ENCODE data around the gene BPIFA1. TPM values are rescaled to one million over a fixed set of nuclear protein-coding genes. Genes with fewer than 3 reads are reported as not detected.

BPIFA1 gene
- total RNA-seq, 2 experiments from 2014 or later, result not detected

DNA sequence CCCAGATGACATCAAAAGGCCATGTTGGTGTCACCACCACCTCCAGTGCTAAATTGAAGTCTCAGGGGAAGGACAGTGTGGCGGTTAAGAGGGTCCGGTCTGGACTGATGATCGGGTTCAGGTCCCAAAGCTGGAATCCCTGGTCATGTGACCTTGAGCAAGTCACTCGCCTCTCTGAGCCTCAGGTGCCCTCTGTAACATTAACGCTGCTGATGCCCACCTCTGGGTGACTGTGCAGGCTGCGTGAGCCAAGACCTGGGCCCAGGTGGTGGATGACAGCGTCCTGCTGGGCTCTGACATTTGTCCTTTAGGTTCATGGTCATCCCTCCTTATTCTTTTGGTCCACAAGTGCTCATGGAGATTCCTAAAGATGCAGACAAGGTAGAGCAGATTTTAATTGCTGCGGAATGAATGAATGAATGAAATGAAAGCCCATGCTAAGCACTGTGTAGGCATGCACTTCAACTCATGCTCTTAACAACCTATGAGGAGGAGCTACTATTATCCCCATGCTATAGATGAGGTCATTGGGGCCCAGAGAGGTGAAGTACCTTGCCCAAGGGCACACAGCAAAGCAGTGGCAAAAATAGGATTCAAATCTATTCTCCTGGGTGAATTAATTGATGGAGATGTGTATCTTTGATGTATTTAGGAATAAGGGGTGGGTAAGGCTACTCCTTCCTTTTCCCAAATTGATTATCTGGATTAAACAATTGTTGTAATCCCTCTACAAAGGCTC lies 46.6 kb downstream of the BPIFA1 start:
- DNase-seq, result no peak
- H3K27me3 Mint-ChIP-seq (ENCODE audit: low read depth), result peaks cover 2% of the 10 kb centered on the region
- H3K36me3 Mint-ChIP-seq (ENCODE audit: low read depth), result no peaks in the 10 kb centered on the region
- no peak overlapping the region for H3K4me3 Mint-ChIP-seq
- no peaks in the 10 kb centered on the region for H3K4me1 Mint-ChIP-seq (ENCODE audit: low read depth)
- H3K9me3 Mint-ChIP-seq, result no peaks in the 10 kb centered on the region
- no peak overlapping the region for H3K27ac Mint-ChIP-seq
- intact Hi-C loops (cut with micrococcal nuclease), result no loop called here
- CTCF ChIA-PET, result interaction anchor here (1.1 to 2.0 kb wide), 2 partner anchors 10 to 18 kb away, joined by 4 to 5 read pairs; no protein-coding TSS in a partner anchor

DNA sequence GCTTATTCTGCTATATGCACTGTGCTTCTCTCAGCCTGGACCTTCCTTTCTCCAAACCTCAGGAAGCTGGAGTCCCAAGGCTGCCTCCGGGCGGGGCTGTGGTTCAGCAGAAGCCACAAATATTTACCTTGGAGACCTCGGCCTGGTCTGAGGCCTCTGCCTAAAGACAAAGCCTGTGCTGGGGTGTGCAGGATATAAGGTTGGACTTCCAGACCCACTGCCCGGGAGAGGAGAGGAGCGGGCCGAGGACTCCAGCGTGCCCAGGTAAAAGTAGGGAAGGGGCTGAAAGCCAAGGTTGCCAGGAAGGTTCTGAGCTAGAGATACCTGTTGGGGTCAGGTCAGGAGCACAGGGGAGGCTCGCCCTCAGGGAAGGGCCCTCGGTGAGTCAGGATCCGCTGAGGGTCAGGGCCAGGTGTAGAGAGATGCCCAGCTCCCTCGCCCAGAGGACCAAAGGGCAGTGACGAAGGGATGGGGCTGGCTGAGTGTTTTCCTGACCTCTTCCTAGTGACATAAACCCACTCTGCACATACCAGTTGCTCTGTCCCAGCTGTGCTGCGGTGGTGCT lies 47.3 kb downstream of the BPIFA1 start, which contains the start of gene BPIFB1:
BPIFB1 (plus strand) TSS at position 224 of the 565 bp plus-strand sequence. CDS start 2,860 bp downstream, outside the sequence.
- intact Hi-C loops (cut with micrococcal nuclease), result no loop called here
- Mint-ChIP-seq H3K27ac (no peak within 1 kb of the TSS), H3K9me3 (no peaks in the 10 kb centered on the region), H3K36me3 (ENCODE audit: low read depth) (no peaks in the 10 kb centered on the region), H3K4me3 (no peak within 1 kb of the TSS), H3K27me3 (ENCODE audit: low read depth) (no peaks in the 10 kb centered on the region), H3K4me1 (ENCODE audit: low read depth) (no peaks in the 10 kb centered on the region)
- DNase-seq, result no peak
- CTCF ChIA-PET, result no interaction called here

DNA sequence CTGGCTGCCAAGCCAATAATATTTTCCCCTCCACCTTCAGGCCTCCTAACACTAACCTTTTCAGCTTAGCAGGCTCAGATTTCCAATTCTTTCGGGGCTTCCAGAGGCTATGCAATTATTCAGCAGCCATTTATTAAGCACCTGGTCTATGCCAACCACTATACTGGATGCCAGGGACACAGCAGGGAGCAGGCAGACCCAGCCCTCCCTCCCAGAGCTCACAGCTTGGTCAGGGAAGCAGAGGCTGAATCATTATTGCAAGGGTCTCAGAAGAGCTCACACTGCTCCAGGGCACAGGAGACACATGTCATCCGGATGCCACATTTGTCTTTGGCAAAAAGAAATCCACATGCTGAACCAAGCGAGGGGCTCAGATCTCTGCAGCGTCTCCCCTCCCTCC lies 48.5 kb downstream of the BPIFA1 start:
- intact Hi-C loops (cut with micrococcal nuclease), result no loop called here

DNA sequence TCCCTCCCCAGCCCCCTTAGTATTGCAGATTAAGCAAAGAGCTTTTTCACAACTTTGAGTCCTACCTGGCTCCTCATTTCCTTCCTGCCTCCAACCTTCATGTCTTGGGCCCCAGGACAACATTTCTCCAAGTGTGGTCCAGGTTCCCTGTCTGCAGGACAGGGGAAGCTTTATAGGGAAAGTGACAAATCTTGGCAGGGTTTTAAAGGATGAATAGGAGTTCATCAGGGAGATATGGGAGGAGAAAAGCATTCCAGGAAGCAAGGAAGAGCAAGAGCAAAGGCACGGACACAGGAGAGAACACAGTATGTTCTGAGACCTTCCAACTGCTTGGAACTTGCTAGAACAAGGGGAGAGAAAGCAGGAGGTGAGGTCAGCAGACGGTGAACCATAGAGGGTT lies 49.1 kb downstream of the BPIFA1 start:
- no peaks in the 10 kb centered on the region for H3K27me3 Mint-ChIP-seq (ENCODE audit: low read depth)
- H3K36me3 Mint-ChIP-seq (ENCODE audit: low read depth), result no peaks in the 10 kb centered on the region
- H3K4me1 Mint-ChIP-seq (ENCODE audit: low read depth), result no peaks in the 10 kb centered on the region
- DNase-seq, result no peak
- no peak overlapping the region for H3K4me3 Mint-ChIP-seq
- intact Hi-C loops (cut with micrococcal nuclease), result no loop called here
- H3K9me3 Mint-ChIP-seq, result no peaks in the 10 kb centered on the region
- no peak overlapping the region for H3K27ac Mint-ChIP-seq
- CTCF ChIA-PET, result no interaction called here

More for the DNA sequence above, 48.5 kb downstream of the BPIFA1 start:
- CTCF ChIA-PET, result no interaction called here
- no peak overlapping the region for H3K27ac Mint-ChIP-seq
- no peak for DNase-seq
- H3K4me1 Mint-ChIP-seq (ENCODE audit: low read depth), result no peaks in the 10 kb centered on the region
- no peaks in the 10 kb centered on the region for H3K36me3 Mint-ChIP-seq (ENCODE audit: low read depth)
- H3K27me3 Mint-ChIP-seq (ENCODE audit: low read depth), result no peaks in the 10 kb centered on the region
- no peaks in the 10 kb centered on the region for H3K9me3 Mint-ChIP-seq
- H3K4me3 Mint-ChIP-seq, result no peak overlapping the region

DNA sequence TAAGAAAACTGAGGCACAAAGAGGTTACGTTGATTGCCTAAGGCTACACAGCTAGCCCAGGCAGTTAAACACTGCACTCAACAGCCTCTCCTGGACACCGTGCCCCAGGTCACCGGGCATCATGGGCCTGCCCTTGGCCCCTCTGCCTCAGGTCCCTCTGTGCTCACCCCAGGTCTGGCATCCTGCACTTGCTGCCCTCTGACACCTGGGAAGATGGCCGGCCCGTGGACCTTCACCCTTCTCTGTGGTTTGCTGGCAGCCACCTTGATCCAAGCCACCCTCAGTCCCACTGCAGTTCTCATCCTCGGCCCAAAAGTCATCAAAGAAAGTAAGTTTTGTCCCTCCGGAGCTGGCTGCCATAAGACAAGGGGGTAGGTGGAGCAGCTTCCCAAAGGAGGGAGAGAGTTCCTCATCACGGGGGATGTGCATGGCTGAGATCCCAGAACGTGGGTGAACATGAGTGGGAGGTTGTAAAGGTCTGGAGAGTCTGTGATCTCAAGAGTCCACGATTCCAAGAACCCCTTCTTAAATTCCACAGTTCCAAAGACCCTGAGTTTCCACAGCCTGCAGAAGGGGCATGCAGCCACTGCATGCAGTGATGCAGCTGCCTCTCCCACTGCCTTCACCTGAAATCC lies 50.2 kb downstream of the BPIFA1 start:
- H3K9me3 Mint-ChIP-seq, result no peaks in the 10 kb centered on the region

DNA sequence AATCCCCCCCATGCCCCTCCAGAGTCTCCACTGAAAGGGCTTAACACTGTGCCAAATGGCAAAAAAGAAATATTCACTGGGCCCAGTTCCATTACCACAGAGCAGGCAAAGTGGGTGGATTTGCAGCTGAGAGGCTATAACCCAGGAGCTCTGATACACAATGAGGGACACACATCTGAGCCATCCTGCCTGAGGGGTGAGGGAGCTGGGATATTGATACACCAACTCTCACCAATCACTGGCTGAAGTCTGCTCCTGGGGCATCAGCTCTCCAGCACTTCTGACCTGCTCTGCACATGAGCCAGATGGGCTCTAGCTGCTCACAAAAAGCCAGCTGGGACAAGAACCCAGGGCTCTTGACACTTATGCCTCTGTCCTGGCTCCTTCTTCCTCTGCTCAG lies 52.1 kb downstream of the BPIFA1 start:
- intact Hi-C loops (cut with micrococcal nuclease), result no loop called here
- no peak for DNase-seq
- H3K27ac Mint-ChIP-seq, result no peak overlapping the region
- H3K36me3 Mint-ChIP-seq (ENCODE audit: low read depth), result no peaks in the 10 kb centered on the region
- no peaks in the 10 kb centered on the region for H3K27me3 Mint-ChIP-seq (ENCODE audit: low read depth)
- H3K4me3 Mint-ChIP-seq, result no peak overlapping the region
- no peaks in the 10 kb centered on the region for H3K9me3 Mint-ChIP-seq
- CTCF ChIA-PET, result interaction anchor here (0.6 to 2.4 kb wide), 4 partner anchors 25 to 386 kb away, joined by 3 to 8 read pairs (median 4); no protein-coding TSS in a partner anchor
- no peaks in the 10 kb centered on the region for H3K4me1 Mint-ChIP-seq (ENCODE audit: low read depth)

More for the DNA sequence above, 50.2 kb downstream of the BPIFA1 start:
- Mint-ChIP-seq H3K27ac (no peak overlapping the region), H3K27me3 (ENCODE audit: low read depth) (no peaks in the 10 kb centered on the region), H3K4me1 (ENCODE audit: low read depth) (no peaks in the 10 kb centered on the region), H3K36me3 (ENCODE audit: low read depth) (no peaks in the 10 kb centered on the region), H3K4me3 (no peak overlapping the region)
- no peak for DNase-seq
- intact Hi-C loops (cut with micrococcal nuclease), result no loop called here
- CTCF ChIA-PET, result no interaction called here

DNA sequence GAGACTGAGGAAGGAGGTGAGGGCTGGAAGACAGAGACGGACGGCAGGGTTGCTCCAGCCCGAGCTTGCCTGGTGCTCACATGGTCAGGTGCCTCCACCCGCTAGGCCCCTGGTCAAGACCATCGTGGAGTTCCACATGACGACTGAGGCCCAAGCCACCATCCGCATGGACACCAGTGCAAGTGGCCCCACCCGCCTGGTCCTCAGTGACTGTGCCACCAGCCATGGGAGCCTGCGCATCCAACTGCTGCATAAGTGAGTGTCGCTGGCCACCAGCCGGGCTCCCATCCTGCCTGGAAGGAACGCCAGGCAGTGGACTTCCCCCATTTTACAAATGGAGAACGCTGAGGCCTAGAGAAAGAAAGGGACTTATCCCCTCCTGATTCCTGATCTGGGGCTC lies 55.1 kb downstream of the BPIFA1 start:
- no peak for DNase-seq
- Mint-ChIP-seq H3K4me1 (ENCODE audit: low read depth) (no peaks in the 10 kb centered on the region), H3K4me3 (no peak overlapping the region), H3K36me3 (ENCODE audit: low read depth) (no peaks in the 10 kb centered on the region), H3K9me3 (no peaks in the 10 kb centered on the region), H3K27ac (no peak overlapping the region), H3K27me3 (ENCODE audit: low read depth) (no peaks in the 10 kb centered on the region)
- CTCF ChIA-PET, result interaction anchor here (0.7 to 2.4 kb wide), 3 partner anchors 8 to 194 kb away, joined by 3 to 10 read pairs (median 3); no protein-coding TSS in a partner anchor
- intact Hi-C loops (cut with micrococcal nuclease), result loop anchor here (1.0 to 10.0 kb wide), 2 partner anchors 389 to 616 kb away; partner anchors contain the start of gene C20orf203

DNA sequence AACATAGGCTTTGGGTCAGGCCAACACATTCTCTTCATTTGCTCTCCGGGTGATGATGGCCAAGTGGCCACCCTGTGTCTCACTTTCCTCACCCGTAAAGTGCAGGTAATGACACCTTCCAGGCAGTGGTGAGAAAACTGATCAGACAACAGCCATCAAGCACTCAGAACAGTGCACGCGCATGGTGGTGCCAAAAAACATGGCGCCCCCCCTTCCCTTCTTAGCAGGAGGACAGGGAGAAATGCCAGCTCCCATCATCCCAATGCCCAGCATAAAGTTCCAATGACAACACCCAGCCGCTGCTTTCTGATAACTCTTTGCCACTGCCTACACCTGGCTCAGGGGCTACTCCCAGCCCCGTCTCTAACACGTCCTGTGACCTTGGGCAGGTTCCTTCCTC lies 55.6 kb downstream of the BPIFA1 start:
- no peaks in the 10 kb centered on the region for H3K9me3 Mint-ChIP-seq
- no peak overlapping the region for H3K27ac Mint-ChIP-seq
- H3K36me3 Mint-ChIP-seq (ENCODE audit: low read depth), result no peaks in the 10 kb centered on the region
- CTCF ChIA-PET, result interaction anchor here (0.7 to 2.4 kb wide), 7 partner anchors 10 to 277 kb away, joined by 3 to 10 read pairs (median 3); no protein-coding TSS in a partner anchor
- no peaks in the 10 kb centered on the region for H3K4me1 Mint-ChIP-seq (ENCODE audit: low read depth)
- H3K4me3 Mint-ChIP-seq, result no peak overlapping the region
- DNase-seq, result no peak
- no peaks in the 10 kb centered on the region for H3K27me3 Mint-ChIP-seq (ENCODE audit: low read depth)
- intact Hi-C loops (cut with micrococcal nuclease), result loop anchor here (1.0 to 10.0 kb wide), 2 partner anchors 389 to 617 kb away; partner anchors contain the start of gene C20orf203

DNA sequence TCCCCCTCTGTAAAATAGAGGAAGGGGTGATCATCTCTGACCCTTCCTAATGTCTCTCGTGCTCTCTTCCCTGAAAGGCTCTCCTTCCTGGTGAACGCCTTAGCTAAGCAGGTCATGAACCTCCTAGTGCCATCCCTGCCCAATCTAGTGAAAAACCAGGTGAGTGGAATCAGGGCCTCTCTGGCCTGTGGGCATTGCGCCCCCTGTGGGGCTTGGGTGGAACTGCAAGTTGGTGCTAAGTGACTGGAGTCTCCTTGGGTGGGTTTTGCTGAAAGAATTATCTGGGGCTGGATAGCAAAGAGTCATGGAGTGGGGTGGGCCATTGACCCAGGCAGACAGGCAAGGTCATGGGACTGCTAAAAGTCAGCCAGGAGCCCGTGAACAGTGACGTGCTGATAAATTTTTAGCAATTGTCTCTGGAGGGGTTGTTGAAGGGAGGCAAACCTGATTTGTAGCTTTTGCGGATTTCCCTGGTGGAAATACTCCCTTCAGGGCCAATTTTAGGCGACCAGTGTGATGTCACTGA lies 56.1 kb downstream of the BPIFA1 start:
- intact Hi-C loops (cut with micrococcal nuclease), result loop anchor here (1.0 to 10.0 kb wide), 4 partner anchors 196 to 617 kb away; partner anchors contain the start of gene C20orf203
- H3K27ac Mint-ChIP-seq, result no peak overlapping the region
- no peak overlapping the region for H3K4me3 Mint-ChIP-seq
- H3K36me3 Mint-ChIP-seq (ENCODE audit: low read depth), result no peaks in the 10 kb centered on the region
- CTCF ChIA-PET, result interaction anchor here (0.5 to 2.4 kb wide), 18 partner anchors 9 to 1764 kb away, joined by 3 to 10 read pairs (median 3); partner anchors contain the start of gene BPIFA1
- H3K4me1 Mint-ChIP-seq (ENCODE audit: low read depth), result no peaks in the 10 kb centered on the region
- peak; percentile 75 for DNase-seq
- no peaks in the 10 kb centered on the region for H3K9me3 Mint-ChIP-seq
- no peaks in the 10 kb centered on the region for H3K27me3 Mint-ChIP-seq (ENCODE audit: low read depth)

Other genes starting within 250 kb of the BPIFA1 start
- not detected for gene SUN5, start 231.6 kb upstream of the BPIFA1 start, total RNA-seq
- not detected for gene BPIFB2, start 228.3 kb upstream of the BPIFA1 start, total RNA-seq
- gene BPIFB6, start 204.3 kb upstream of the BPIFA1 start, total RNA-seq, result not detected
- gene BPIFB3, start 182.1 kb upstream of the BPIFA1 start, total RNA-seq, result not detected
- not detected for gene BPIFB4, start 156.4 kb upstream of the BPIFA1 start, total RNA-seq
- not detected for gene BPIFA2, start 67.8 kb upstream of the BPIFA1 start, total RNA-seq
- not detected for gene BPIFA3, start 18.6 kb upstream of the BPIFA1 start, total RNA-seq
- gene BPIFB1, start 47.2 kb downstream of the BPIFA1 start, total RNA-seq, result not detected
- 10 to 100 TPM; 42.4 to 43.0 TPM for gene CDK5RAP1, start 165.5 kb downstream of the BPIFA1 start, total RNA-seq
- 1 to 10 TPM; 2.6 to 2.9 TPM for gene SNTA1, start 207.8 kb downstream of the BPIFA1 start, total RNA-seq

Data from activated naive CD4-positive, alpha-beta T cell treated with anti-CD3 and anti-CD28 coated beads for 36 hours (primary cell).